ENCODE data around the gene IL10. TPM values are rescaled to one million over a fixed set of nuclear protein-coding genes. Genes with fewer than 3 reads are reported as not detected.

Gene IL10
- polyA plus RNA-seq, 1 donor (not counting 4 experiments of a cell fraction or from before 2014, with no cell fraction given) = not detected

GRCh38 chr1:206744683-206745082 lies 27.6 kb downstream of the IL10 start:
- Histone ChIP-seq H3K79me2 (ENCODE audit: control insufficient read depth, insufficient read depth, low read length) (no peaks in the 10 kb centered on the region), H3K4me1 (ENCODE audit: control insufficient read depth, extremely low read depth, insufficient read depth, low read length) (no peaks in the 10 kb centered on the region)
- dilution Hi-C loops (cut with MboI; ENCODE audit: extremely low pct_ligation_motif_present, low sequenced_read_pairs) = no loop called here

GRCh38 chr1:206742719-206743383 lies 29.4 kb downstream of the IL10 start:
- Histone ChIP-seq H3K27ac (ENCODE audit: control insufficient read depth, insufficient read depth, low read length) (no peak overlapping the region), H3K27me3 (ENCODE audit: control insufficient read depth, extremely low read depth, insufficient read depth, low read length) (no peaks in the 10 kb centered on the region), H3K4me1 (ENCODE audit: control insufficient read depth, extremely low read depth, insufficient read depth, low read length) (peaks cover 8% of the 10 kb centered on the region), H4K20me1 (ENCODE audit: control insufficient read depth, extremely low read depth, insufficient read depth, low read length) (no peaks in the 10 kb centered on the region), H3K36me3 (ENCODE audit: control insufficient read depth in 2 of 2, extremely low read depth in 1 of 2, insufficient read depth in 2 of 2, low read length in 2 of 2) (no peaks in the 10 kb centered on the region), H3K9ac (ENCODE audit: control insufficient read depth, extremely low read depth, insufficient read depth, low read length) (no peak overlapping the region), H2AFZ (ENCODE audit: control insufficient read depth, low read length) (no peak overlapping the region), H3K79me2 (ENCODE audit: control insufficient read depth, insufficient read depth, low read length) (no peaks in the 10 kb centered on the region), H3K4me2 (ENCODE audit: control insufficient read depth, extremely low read depth, insufficient read depth, low read depth, low read length) (no peak overlapping the region), H3K9me3 (ENCODE audit: control insufficient read depth, low read depth, low read length) (no peaks in the 10 kb centered on the region), H3K9me1 (ENCODE audit: control insufficient read depth, extremely low read depth, insufficient read depth, low read length) (no peaks in the 10 kb centered on the region), H3K4me3 (ENCODE audit: control insufficient read depth in 2 of 3, extremely low read depth in 1 of 3, insufficient read depth in 2 of 3, low read depth in 1 of 3, low read length in 3 of 3) (no peak overlapping the region)
- no peak for DNase-seq (ENCODE audit: low read depth, low spot score)
- FAIRE-seq = no peak
- dilution Hi-C loops (cut with MboI; ENCODE audit: extremely low pct_ligation_motif_present, low sequenced_read_pairs) = no loop called here
- no peak for TF ChIP-seq EZH2 (IDR thresholded peaks at IDR 0.05; ENCODE audit: low read length)
- no peak for TF ChIP-seq CTCF (optimal IDR thresholded peaks at IDR 0.05 in 1 of 3, IDR thresholded peaks at IDR 0.05 in 1 of 3, conservative IDR thresholded peaks at IDR 0.05 in 1 of 3; ENCODE audit: extremely low read depth in 1 of 3, insufficient read depth in 2 of 3, low read length in 3 of 3)

More at GRCh38 chr1:206744683-206745082, 27.6 kb downstream of the IL10 start:
- Histone ChIP-seq H3K9me3 (ENCODE audit: control insufficient read depth, low read depth, low read length) (no peaks in the 10 kb centered on the region), H3K4me2 (ENCODE audit: control insufficient read depth, extremely low read depth, insufficient read depth, low read depth, low read length) (no peak overlapping the region), H2AFZ (ENCODE audit: control insufficient read depth, low read length) (no peak overlapping the region), H3K9ac (ENCODE audit: control insufficient read depth, extremely low read depth, insufficient read depth, low read length) (no peak overlapping the region), H3K27me3 (ENCODE audit: control insufficient read depth, extremely low read depth, insufficient read depth, low read length) (peaks cover 3% of the 10 kb centered on the region), H3K9me1 (ENCODE audit: control insufficient read depth, extremely low read depth, insufficient read depth, low read length) (no peaks in the 10 kb centered on the region), H3K4me3 (ENCODE audit: control insufficient read depth in 2 of 3, extremely low read depth in 1 of 3, insufficient read depth in 2 of 3, low read depth in 1 of 3, low read length in 3 of 3) (no peak overlapping the region), H3K27ac (ENCODE audit: control insufficient read depth, insufficient read depth, low read length) (no peak overlapping the region), H4K20me1 (ENCODE audit: control insufficient read depth, extremely low read depth, insufficient read depth, low read length) (no peaks in the 10 kb centered on the region), H3K36me3 (ENCODE audit: control insufficient read depth in 2 of 2, extremely low read depth in 1 of 2, insufficient read depth in 2 of 2, low read length in 2 of 2) (no peaks in the 10 kb centered on the region)
- FAIRE-seq = no peak
- DNase-seq (ENCODE audit: low read depth, low spot score) = no peak
- TF ChIP-seq EZH2 (IDR thresholded peaks at IDR 0.05; ENCODE audit: low read length) (no peak), CTCF (optimal IDR thresholded peaks at IDR 0.05 in 1 of 3, IDR thresholded peaks at IDR 0.05 in 1 of 3, conservative IDR thresholded peaks at IDR 0.05 in 1 of 3; ENCODE audit: extremely low read depth in 1 of 3, insufficient read depth in 2 of 3, low read length in 3 of 3) (no peak)

Measured in keratinocyte (primary cell).